ENCODE results near the gene CTSZ.
"Not testable (repeated sequence)": the region's sequence is repeated elsewhere in the genome, so short reads cannot be mapped to it uniquely, and the experiment has no call there.

Gene CTSZ

DNA sequence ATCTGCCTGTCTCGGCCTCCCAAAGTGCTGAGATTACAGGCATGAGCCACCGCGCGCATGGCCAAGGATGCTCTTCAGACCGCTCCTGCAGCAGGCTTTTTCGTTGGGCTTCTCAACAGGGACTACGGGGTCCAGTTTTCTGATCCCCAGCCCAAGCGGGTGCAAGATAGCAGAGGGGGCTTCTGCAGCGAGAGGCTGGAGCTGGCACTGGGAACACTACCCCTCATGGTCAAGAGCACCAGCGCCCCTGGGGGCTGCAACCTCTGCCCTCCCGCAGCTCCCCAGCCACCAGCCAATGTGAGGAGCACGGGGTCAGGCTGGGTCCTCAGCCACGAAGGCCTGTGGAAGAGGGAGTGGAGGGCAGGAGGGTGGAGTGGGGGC, 6.0 kb downstream of the CTSZ start:
- DNase-seq (ENCODE audit: extremely low read depth in 1 of 2, low read depth in 1 of 2), result no peak

DNA sequence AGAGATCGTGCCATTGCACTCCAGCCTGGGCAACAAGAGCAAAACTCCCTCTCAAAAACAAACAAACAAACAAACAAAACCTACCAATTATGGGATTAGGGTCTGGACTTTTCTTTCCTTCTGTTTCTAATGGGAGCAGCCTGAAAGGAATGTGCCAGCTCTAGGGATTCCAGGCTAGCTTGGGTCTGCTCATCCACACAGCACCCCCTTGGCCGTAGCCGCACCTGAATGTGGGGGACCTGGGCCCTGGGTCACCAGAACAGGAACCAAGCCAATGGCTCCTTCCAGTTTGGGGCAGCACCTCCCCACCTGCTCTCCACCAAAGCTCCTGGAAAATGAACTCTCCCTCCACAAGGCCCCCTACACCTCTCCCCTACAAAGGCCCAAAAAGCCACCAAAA, 6.7 kb downstream of the CTSZ start:
- DNase-seq (ENCODE audit: extremely low read depth in 1 of 2, low read depth in 1 of 2), result no peak

- no peak for DNase-seq (ENCODE audit: extremely low read depth in 1 of 2, low read depth in 1 of 2)
Measured at GRCh38 chr20:58998656-58999055, 8.4 kb downstream of the CTSZ start.

GRCh38 chr20:58997141-58997770, 9.8 kb downstream of the CTSZ start:
- no peak for DNase-seq (ENCODE audit: extremely low read depth in 1 of 2, low read depth in 1 of 2)

- no peak for DNase-seq (ENCODE audit: extremely low read depth in 1 of 2, low read depth in 1 of 2)
Measured at GRCh38 chr20:58996226-58996611, 10.8 kb downstream of the CTSZ start.

GRCh38 chr20:58995461-58996225, 11.4 kb downstream of the CTSZ start:
- DNase-seq (ENCODE audit: extremely low read depth in 1 of 2, low read depth in 1 of 2), result no peak

DNA sequence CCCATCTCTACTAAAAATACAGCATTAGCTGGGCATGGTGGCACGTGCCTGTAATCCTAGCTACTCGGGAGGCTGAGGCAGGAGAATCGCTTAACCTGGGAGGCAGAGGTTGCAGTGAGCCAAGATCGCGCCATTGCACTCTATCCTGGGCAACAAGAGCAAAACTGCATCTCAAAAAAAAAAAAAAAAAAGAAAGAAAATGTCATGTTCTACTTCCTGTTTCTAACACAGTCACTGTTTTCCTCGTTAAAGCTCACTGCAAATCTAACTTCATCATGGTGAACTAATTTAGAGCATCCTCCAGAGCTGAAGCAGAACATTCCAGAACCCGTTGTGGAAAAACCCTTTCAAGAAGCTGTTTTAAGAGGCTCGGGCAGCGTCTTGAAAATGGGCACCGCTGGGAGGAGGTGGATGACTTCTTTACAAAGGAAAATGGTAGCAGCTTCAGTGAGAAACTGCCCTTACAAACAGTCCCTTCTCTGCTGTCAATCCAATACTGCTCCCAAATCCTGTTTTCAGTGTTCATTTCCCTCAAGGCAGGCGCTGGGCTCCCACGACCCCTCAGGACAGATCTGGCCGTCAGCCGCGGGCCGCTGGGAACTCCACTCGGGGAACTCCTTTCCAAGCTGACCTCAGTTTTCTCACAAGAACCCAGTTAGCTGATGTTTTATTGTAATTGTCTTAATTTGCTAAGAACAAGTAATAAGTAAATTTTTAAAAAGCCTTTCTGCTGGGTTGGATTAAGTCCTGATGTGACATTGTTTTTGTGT, 12.5 kb downstream of the CTSZ start:
- no peak for DNase-seq (ENCODE audit: extremely low read depth in 1 of 2, low read depth in 1 of 2)

GRCh38 chr20:58993332-58994248, 13.5 kb downstream of the CTSZ start:
- DNase-seq (ENCODE audit: extremely low read depth in 1 of 2, low read depth in 1 of 2), result no peak

DNA sequence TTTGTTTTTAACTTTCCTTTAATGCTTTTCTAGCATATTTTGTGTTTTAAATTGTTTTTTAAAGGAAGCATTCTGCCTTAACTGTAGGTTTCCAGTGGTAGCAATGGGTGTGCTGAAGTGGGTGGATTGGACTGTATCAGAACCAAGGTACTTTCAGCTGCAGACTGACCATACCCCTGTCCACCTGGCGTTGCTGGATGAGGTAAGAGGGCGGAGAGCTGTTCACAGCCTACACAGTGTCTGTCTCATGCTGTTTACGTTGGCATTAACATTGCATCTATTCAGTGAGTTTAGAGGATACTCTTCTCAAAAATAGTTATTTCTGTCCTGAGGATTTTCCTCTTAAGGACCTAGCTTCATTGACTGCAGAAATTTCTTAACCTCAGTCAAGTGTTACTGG, 14.1 kb downstream of the CTSZ start:
- DNase-seq (ENCODE audit: extremely low read depth in 1 of 2, low read depth in 1 of 2), result no peak

- no peak for DNase-seq (ENCODE audit: extremely low read depth in 1 of 2, low read depth in 1 of 2)
Measured at GRCh38 chr20:58991715-58992114, 15.3 kb downstream of the CTSZ start.

DNA sequence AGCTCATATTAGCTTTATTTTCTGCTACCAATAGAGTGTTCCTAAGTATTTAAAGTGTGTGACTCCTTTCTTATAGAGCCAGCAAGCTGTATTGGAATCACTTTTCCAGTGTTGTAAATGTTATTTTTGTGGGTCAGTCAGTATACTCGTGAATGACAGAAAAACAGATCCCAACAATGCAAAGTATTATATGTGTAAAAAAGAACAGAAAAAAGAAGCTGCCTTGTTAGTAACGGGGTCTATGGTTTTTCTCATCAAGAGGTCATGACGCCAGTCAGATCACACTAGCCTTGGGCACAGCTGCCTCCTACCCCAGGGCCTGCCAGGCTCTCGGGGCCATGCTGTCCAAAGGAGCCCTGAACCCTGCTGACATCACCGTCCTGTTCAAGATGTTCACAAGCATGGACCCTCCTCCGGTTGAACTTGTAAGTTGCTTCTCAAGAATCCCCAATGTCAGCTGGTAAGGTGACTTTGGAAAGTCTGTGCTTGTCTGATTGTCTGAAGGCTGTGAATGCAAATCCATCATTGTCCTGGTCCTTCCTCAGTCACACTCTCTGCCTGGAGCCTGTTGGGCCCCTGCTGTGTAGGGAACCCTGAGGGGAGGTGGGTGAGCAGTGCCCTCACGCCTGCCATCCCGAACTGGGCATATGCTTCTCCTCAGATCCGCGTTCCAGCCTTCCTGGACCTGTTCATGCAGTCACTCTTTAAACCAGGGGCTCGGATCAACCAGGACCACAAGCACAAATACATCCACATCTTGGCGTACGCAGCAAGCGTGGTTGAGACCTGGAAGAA, 16.2 kb downstream of the CTSZ start:
- DNase-seq (ENCODE audit: extremely low read depth in 1 of 2, low read depth in 1 of 2), result no peak

GRCh38 chr20:58989196-58989595, 17.9 kb downstream of the CTSZ start:
- no peak for DNase-seq (ENCODE audit: extremely low read depth in 1 of 2, low read depth in 1 of 2)

DNA sequence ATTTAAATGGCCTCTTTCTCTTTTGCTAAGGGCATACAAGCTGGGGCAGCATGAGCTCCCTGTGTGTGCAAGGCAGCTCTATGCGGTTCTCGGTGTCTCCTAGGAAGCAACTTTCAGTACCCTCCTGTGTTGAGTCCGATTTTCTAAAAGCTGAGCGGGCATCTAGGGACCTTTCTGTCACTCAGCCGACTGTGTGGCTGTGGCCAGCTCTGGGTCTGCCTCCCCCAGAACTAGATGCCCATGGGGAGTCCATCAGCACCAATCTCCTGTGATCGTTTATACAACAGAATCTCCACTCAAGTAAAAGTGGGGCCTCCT, 18.5 kb downstream of the CTSZ start:
- no peak for DNase-seq (ENCODE audit: extremely low read depth in 1 of 2, low read depth in 1 of 2)

- DNase-seq (ENCODE audit: extremely low read depth in 1 of 2, low read depth in 1 of 2), result no peak
Measured at GRCh38 chr20:58987790-58988564, 19.1 kb downstream of the CTSZ start.

- DNase-seq (ENCODE audit: extremely low read depth in 1 of 2, low read depth in 1 of 2), result no peak
Measured at GRCh38 chr20:58986968-58987517, 20.0 kb downstream of the CTSZ start.

GRCh38 chr20:58986286-58986967, 20.6 kb downstream of the CTSZ start:
- no peak for DNase-seq (ENCODE audit: extremely low read depth in 1 of 2, low read depth in 1 of 2)

- no peak for DNase-seq (ENCODE audit: extremely low read depth in 1 of 2, low read depth in 1 of 2)
Measured at GRCh38 chr20:58985656-58986055, 21.4 kb downstream of the CTSZ start.

DNA sequence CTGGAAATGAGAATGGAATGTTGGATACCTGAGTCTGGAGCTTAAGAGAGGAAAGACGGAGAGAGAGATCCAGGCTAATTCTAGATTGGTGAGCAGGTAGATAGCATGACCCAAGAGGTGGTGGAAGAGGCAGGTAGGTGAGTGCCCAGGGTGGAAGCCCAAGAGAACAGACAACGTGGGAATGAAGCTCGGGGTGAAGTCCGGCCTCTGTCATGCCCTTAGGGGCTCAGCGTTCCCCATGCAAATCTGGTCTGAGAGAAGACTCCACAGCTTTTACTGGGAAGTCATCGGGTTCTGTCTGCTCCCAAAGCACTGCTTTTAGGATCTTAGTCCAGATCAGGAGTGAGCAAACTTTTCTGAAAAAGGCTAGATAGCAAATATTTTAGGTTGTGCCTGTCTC, 22.4 kb downstream of the CTSZ start:
- no peak for DNase-seq (ENCODE audit: extremely low read depth in 1 of 2, low read depth in 1 of 2)

GRCh38 chr20:58983115-58983468, 24.0 kb downstream of the CTSZ start:
- DNase-seq (ENCODE audit: extremely low read depth in 1 of 2, low read depth in 1 of 2), result not testable (repeated sequence)

All from stimulated activated CD8-positive, alpha-beta memory T cell treated with anti-CD3 and anti-CD28 coated beads, Interleukin-7, amount 100 ng/mL, for 48 hours (primary cell).